K562 (cell line): ENCODE results near the gene SURF4. TPM values are rescaled to one million over a fixed set of nuclear protein-coding genes. Genes with fewer than 3 reads are reported as not detected.

Source experiments
- C11orf30 ChIP-seq: fragments of 450-650 bp; IDR thresholded peaks from 2 replicates; pipeline ENCODE4 v1.6.1; 2016; ENCODE audit warnings: low read depth, mild to moderate bottlenecking
- DACH1 ChIP-seq: fragments of 450-650 bp; IDR thresholded peaks from 2 replicates; pipeline ENCODE4 v1.6.1; 2018; ENCODE audit not compliant: partially characterized antibody
- KAT2B ChIP-seq: IDR thresholded peaks from one replicate; pipeline ENCODE4 v1.6.1; 2012; ENCODE audit warnings: low read depth, mild to moderate bottlenecking, control low read depth, inconsistent platforms, low read length, moderate library complexity
- KDM2B ChIP-seq: fragments of 250-450 bp; sonication (Bioruptor Pico); IDR thresholded peaks from 2 replicates; pipeline ENCODE4 v1.8.0; 2021; ENCODE audit warnings: mild to moderate bottlenecking, moderate library complexity
- MYBL2 ChIP-seq, 2 experiments: fragments of 450-650 bp in 1 of 2; sonication (generic) in 1 of 2; formaldehyde crosslinking in 1 of 2; IDR thresholded peaks; 2 replicates each; pipeline versions ENCODE4 v1.6.1 to v1.8.1; 2017 to 2022; ENCODE audit warnings: borderline replicate concordance in 1 of 2, inconsistent platforms in 1 of 2, low read depth in 1 of 2, mild to moderate bottlenecking in 1 of 2, missing genetic modification reagents in 1 of 2, moderate library complexity in 1 of 2
- NR4A1 ChIP-seq, 2 experiments: fragments of 250-450 bp in 1 of 2; fragments of 450-650 bp in 1 of 2; sonication (Bioruptor Pico) in 1 of 2; IDR thresholded peaks; 2 replicates each; pipeline versions ENCODE4 v1.4.0 to v1.6.1; 2016 to 2020; ENCODE audit warnings: mild to moderate bottlenecking in 2 of 2, missing compliant biosample characterization in 1 of 2, missing genetic modification characterization in 1 of 2, moderate library complexity in 1 of 2
- POU5F1 ChIP-seq: fragments of 150-350 bp; IDR thresholded peaks from 2 replicates; pipeline ENCODE4 v1.6.1; 2014; ENCODE audit warnings: borderline replicate concordance, low read length, low read depth, mild to moderate bottlenecking; ENCODE audit not compliant: partially characterized antibody
- SNRNP70 ChIP-seq: fragments of 200-400 bp; formaldehyde crosslinking; optimal IDR thresholded peaks from 2 replicates; pipeline ENCODE3; 2017; ENCODE audit warnings: low read depth, low read length
- ZBTB5 ChIP-seq: fragments of 450-650 bp; IDR thresholded peaks from 2 replicates; pipeline ENCODE4 v1.6.1; 2017; ENCODE audit warnings: antibody characterized with exemption
- ZNF24 ChIP-seq: fragments of 450-650 bp; IDR thresholded peaks from 2 replicates; pipeline ENCODE4 v1.6.1; 2016
- ZNF780A ChIP-seq: fragments of 250-450 bp; sonication (Bioruptor Pico); IDR thresholded peaks from 2 replicates; pipeline ENCODE4 v1.5.0; 2021; ENCODE audit warnings: mild to moderate bottlenecking
- polyA plus RNA-seq, 8 experiments: library from polyadenylated mRNA; depleted of rRNA in 4 of 8; stranded (reverse) in 5 of 8; unstranded in 3 of 8; fragments of >200 nt; fragmentation: Nextera tagmentation in 2 of 8; fragmentation: Illumina TruSeq in 1 of 8; extraction: Ambion mirVana in 2 of 8; extraction: Trizol in 1 of 8; gene quantifications; 2 replicates each; pipeline versions ENCODE4 v1.2.1 to v1.2.3, GENCODE V29; 2011 to 2014; ENCODE audit warnings: inconsistent platforms in 1 of 8, missing spikeins in 1 of 8
- total RNA-seq, 7 experiments: library from RNA; depleted of rRNA in 6 of 7; stranded (reverse); fragments of >200 nt in 6 of 7; fragmentation: Illumina TruSeq in 2 of 7; extraction: Trizol in 2 of 7; gene quantifications; 2 replicates each; pipeline versions ENCODE4 v1.2.1 to v1.2.3, GENCODE V29; 2011 to 2021; ENCODE audit warnings: low replicate concordance in 1 of 7
- TF ChIP-seq, protein P1 (sequence below): fragments of 200-800 bp; sonication (Bioruptor generic); IDR thresholded peaks from 2 replicates; pipeline ENCODE4 v1.6.1; 2017; ENCODE audit warnings: missing genetic modification characterization, missing compliant biosample characterization
- TF ChIP-seq, protein P2 (sequence below): fragments of 250-450 bp; sonication (Bioruptor Pico); IDR thresholded peaks from 2 replicates; pipeline ENCODE4 v1.9.0; 2021; ENCODE audit warnings: mild to moderate bottlenecking, inconsistent platforms
- TF ChIP-seq, protein P3 (sequence below): fragments of 250-450 bp; sonication (Bioruptor Pico); IDR thresholded peaks from 2 replicates; pipeline ENCODE4 v1.4.0; 2020

Gene SURF4
- total and polyA plus RNA-seq, 9 of the 15 experiments (the other 6 are each of a cell fraction or from before 2014, with no cell fraction given): 8.4 to 176 (median 130) TPM

- TF ChIP-seq, protein P1, sequence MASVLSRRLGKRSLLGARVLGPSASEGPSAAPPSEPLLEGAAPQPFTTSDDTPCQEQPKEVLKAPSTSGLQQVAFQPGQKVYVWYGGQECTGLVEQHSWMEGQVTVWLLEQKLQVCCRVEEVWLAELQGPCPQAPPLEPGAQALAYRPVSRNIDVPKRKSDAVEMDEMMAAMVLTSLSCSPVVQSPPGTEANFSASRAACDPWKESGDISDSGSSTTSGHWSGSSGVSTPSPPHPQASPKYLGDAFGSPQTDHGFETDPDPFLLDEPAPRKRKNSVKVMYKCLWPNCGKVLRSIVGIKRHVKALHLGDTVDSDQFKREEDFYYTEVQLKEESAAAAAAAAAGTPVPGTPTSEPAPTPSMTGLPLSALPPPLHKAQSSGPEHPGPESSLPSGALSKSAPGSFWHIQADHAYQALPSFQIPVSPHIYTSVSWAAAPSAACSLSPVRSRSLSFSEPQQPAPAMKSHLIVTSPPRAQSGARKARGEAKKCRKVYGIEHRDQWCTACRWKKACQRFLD (CRISPR knock-in tag): no peak
- TF ChIP-seq NR4A1 (CRISPR knock-in tag; IDR thresholded peaks at IDR 0.05) (no peak), NR4A1 (tag; IDR thresholded peaks at IDR 0.05) (peak; percentile 71), C11orf30 (peak; percentile 98), ZBTB5 (no peak), KAT2B (no peak), KDM2B (CRISPR knock-in tag) (no peak), DACH1 (peak; percentile 38), POU5F1 (no peak), ZNF24 (peak; percentile 53; the same call in 1 of the 2 replicates), ZNF780A (no peak), SNRNP70 (no peak), MYBL2 (IDR thresholded peaks at IDR 0.05; ENCODE audit: low read depth) (peak; percentile 19; the same call in 1 of the 2 replicates), MYBL2 (CRISPR knock-in tag; IDR thresholded peaks at IDR 0.05; ENCODE audit: borderline replicate concordance) (no peak)
- TF ChIP-seq, protein P2, sequence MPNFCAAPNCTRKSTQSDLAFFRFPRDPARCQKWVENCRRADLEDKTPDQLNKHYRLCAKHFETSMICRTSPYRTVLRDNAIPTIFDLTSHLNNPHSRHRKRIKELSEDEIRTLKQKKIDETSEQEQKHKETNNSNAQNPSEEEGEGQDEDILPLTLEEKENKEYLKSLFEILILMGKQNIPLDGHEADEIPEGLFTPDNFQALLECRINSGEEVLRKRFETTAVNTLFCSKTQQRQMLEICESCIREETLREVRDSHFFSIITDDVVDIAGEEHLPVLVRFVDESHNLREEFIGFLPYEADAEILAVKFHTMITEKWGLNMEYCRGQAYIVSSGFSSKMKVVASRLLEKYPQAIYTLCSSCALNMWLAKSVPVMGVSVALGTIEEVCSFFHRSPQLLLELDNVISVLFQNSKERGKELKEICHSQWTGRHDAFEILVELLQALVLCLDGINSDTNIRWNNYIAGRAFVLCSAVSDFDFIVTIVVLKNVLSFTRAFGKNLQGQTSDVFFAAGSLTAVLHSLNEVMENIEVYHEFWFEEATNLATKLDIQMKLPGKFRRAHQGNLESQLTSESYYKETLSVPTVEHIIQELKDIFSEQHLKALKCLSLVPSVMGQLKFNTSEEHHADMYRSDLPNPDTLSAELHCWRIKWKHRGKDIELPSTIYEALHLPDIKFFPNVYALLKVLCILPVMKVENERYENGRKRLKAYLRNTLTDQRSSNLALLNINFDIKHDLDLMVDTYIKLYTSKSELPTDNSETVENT (CRISPR knock-in tag): no peak; the same call in 1 of the 2 replicates
- TF ChIP-seq, protein P3, sequence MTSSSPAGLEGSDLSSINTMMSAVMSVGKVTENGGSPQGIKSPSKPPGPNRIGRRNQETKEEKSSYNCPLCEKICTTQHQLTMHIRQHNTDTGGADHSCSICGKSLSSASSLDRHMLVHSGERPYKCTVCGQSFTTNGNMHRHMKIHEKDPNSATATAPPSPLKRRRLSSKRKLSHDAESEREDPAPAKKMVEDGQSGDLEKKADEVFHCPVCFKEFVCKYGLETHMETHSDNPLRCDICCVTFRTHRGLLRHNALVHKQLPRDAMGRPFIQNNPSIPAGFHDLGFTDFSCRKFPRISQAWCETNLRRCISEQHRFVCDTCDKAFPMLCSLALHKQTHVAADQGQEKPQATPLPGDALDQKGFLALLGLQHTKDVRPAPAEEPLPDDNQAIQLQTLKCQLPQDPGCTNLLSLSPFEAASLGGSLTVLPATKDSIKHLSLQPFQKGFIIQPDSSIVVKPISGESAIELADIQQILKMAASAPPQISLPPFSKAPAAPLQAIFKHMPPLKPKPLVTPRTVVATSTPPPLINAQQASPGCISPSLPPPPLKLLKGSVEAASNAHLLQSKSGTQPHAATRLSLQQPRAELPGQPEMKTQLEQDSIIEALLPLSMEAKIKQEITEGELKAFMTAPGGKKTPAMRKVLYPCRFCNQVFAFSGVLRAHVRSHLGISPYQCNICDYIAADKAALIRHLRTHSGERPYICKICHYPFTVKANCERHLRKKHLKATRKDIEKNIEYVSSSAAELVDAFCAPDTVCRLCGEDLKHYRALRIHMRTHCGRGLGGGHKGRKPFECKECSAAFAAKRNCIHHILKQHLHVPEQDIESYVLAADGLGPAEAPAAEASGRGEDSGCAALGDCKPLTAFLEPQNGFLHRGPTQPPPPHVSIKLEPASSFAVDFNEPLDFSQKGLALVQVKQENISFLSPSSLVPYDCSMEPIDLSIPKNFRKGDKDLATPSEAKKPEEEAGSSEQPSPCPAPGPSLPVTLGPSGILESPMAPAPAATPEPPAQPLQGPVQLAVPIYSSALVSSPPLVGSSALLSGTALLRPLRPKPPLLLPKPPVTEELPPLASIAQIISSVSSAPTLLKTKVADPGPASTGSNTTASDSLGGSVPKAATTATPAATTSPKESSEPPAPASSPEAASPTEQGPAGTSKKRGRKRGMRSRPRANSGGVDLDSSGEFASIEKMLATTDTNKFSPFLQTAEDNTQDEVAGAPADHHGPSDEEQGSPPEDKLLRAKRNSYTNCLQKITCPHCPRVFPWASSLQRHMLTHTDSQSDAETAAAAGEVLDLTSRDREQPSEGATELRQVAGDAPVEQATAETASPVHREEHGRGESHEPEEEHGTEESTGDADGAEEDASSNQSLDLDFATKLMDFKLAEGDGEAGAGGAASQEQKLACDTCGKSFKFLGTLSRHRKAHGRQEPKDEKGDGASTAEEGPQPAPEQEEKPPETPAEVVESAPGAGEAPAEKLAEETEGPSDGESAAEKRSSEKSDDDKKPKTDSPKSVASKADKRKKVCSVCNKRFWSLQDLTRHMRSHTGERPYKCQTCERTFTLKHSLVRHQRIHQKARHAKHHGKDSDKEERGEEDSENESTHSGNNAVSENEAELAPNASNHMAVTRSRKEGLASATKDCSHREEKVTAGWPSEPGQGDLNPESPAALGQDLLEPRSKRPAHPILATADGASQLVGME: 0 out of 2 replicates have a peak, but pooled peaks have one; percentile 76
Observed at GRCh38 chr9:133417541-133418461, 41.9 kb upstream of the SURF4 start, which contains the start of gene REXO4 (continued).
